Adrenal gland (tissue), 12 donors: ENCODE results near the gene NDUFS4. TPM values are rescaled to one million over a fixed set of nuclear protein-coding genes. Genes with fewer than 3 reads are reported as not detected.
A peak's percentile ranks its signal among the peaks of the same experiment; 100 is the strongest.
"Not testable (repeated sequence)": the region's sequence is repeated elsewhere in the genome, so short reads cannot be mapped to it uniquely, and the experiment has no call there.

Experiments used
- DNase-seq, 7 donors: peaks; one replicate each; pipeline ENCODE4 v3.0.0-alpha.2; 2019 to 2020
- H3K27ac ChIP-seq, 5 donors: fragments of 200-600 bp; sonication (generic) in 4 of 5; 1 replicate in 3 of 5; 2 replicates in 2 of 5; pipeline versions ENCODE4 v1.5.1 to v1.8.0; 2016 to 2020; ENCODE audit warnings: mild to moderate bottlenecking in 1 of 5
- H3K27me3 ChIP-seq: fragments of 200-600 bp; 2 replicates; pipeline ENCODE4 v1.8.0; 2021
- H3K36me3 ChIP-seq, 2 donors: fragments of 200-600 bp; replicated peaks in 1 of 2; 1 replicate in 1 of 2; 2 replicates in 1 of 2; pipeline versions ENCODE4 v1.5.1 to v1.8.0; 2018 to 2022
- H3K4me1 ChIP-seq, 2 donors: fragments of 200-600 bp; replicated peaks in 1 of 2; 1 replicate in 1 of 2; 2 replicates in 1 of 2; pipeline versions ENCODE4 v1.5.1 to v1.8.0; 2018 to 2021
- H3K4me3 ChIP-seq, 4 donors: fragments of 200-600 bp; sonication (generic) in 3 of 4; one replicate each; pipeline ENCODE4 v1.5.1; 2016 to 2018
- H3K9me3 ChIP-seq, 3 donors: fragments of 200-600 bp; sonication (generic) in 1 of 3; replicated peaks in 1 of 3; 1 replicate in 2 of 3; 2 replicates in 1 of 3; pipeline versions ENCODE4 v1.5.1 to v1.8.0; 2016 to 2021
- POLR2A ChIP-seq, 2 donors: fragments of 450-650 bp; IDR thresholded peaks; one replicate each; pipeline ENCODE4 v1.6.1; 2017; ENCODE audit warnings: antibody characterized with exemption in 2 of 2, mild to moderate bottlenecking in 2 of 2, moderate library complexity in 1 of 2
- WGBS, 4 donors: extraction: QIAGEN DNeasy Blood & Tissue Kit in 2 of 4; methylation state at CpG; one replicate each; pipeline versions ENCODE4 v1.1.5 to v1.1.7; 2013 to 2017; 5-methylcytosine and 5-hydroxymethylcytosine counted together
- intact Hi-C, 2 donors: fragments of 100-400 bp; cut with DNase I; formaldehyde crosslinking; loops; one replicate each; pipeline versions ENCODE4 v1.14.1 to v1.15.0; 2022 to 2023
- polyA plus RNA-seq, 3 donors: library from polyadenylated mRNA; stranded (reverse); fragments of 200-250 nt in 2 of 3; fragments of 350-450 nt in 1 of 3; fragmentation: Illumina TruSeq in 1 of 3; extraction: RNeasy Lipid Tissue Mini Kit (QIAGEN cat#74804) in 1 of 3; gene quantifications; one replicate each; pipeline ENCODE4 v1.2.3, GENCODE V29; 2013 to 2014
- total RNA-seq, 9 donors: library from RNA; depleted of rRNA in 4 of 9; stranded (reverse); fragments of >200 nt in 4 of 9; fragments of 120-200 nt in 1 of 9; fragmentation: NEBNext Ultra II Directional in 1 of 9; extraction: Animal tissue kit (Norgen Biotek cat#: 25700) in 1 of 9; gene quantifications; one replicate each; pipeline versions ENCODE4 v1.1.0 to v1.2.4, GENCODE V29; 2013 to 2023
- TF ChIP-seq, protein P1 (sequence below), 6 experiments: fragments of 450-650 bp in 4 of 6; fragments of 200-600 bp in 2 of 6; sonication (generic) in 1 of 6; IDR thresholded peaks; 1 replicate in 5 of 6; 2 replicates in 1 of 6; pipeline versions ENCODE4 v1.5.1 to v1.8.0; 2016 to 2021; ENCODE audit warnings: antibody characterized with exemption in 6 of 6, mild to moderate bottlenecking in 2 of 6, moderate library complexity in 1 of 6
- donor health status: healthy with polysubstance abuse.
- donor health status: Bipolar disorder and iron deficiency.
- donor health status: DM: yes; HTN: yes; CAD: no.
- donor health status: DM: no; HTN: no; CAD: no.
- donor health status: DM: no; HTN: no; CAD: no.
- donor health status: DM: yes; HTN: yes; CAD: no.

The NDUFS4 gene
- total and polyA plus RNA-seq, 12 donors: 39.8 to 222 (median 93.0) TPM

DNA sequence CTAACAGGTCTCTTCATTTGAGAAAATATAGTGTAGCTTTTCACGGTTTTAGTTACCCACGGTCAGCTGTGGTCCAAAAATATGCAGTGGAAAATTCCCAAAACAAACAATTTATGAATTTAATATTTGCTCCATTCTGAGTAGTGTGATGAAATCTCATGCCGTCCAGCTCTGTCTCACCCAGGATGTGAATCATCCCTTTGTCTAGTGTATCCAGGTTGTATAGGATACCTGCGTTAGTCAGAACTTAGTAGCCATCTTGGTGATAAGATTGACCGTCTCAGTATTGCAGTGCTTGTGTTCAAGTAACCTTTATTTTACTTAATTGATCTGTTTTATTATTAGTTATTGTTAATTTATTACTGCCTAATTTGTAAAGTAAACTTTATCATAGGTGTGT lies 41.1 kb downstream of the NDUFS4 start:
- TF ChIP-seq POLR2A (IDR thresholded peaks at IDR 0.05): no peak
- TF ChIP-seq, protein P1, sequence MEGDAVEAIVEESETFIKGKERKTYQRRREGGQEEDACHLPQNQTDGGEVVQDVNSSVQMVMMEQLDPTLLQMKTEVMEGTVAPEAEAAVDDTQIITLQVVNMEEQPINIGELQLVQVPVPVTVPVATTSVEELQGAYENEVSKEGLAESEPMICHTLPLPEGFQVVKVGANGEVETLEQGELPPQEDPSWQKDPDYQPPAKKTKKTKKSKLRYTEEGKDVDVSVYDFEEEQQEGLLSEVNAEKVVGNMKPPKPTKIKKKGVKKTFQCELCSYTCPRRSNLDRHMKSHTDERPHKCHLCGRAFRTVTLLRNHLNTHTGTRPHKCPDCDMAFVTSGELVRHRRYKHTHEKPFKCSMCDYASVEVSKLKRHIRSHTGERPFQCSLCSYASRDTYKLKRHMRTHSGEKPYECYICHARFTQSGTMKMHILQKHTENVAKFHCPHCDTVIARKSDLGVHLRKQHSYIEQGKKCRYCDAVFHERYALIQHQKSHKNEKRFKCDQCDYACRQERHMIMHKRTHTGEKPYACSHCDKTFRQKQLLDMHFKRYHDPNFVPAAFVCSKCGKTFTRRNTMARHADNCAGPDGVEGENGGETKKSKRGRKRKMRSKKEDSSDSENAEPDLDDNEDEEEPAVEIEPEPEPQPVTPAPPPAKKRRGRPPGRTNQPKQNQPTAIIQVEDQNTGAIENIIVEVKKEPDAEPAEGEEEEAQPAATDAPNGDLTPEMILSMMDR (IDR thresholded peaks at IDR 0.05): no peak
- intact Hi-C loops: no loop called here
- Histone ChIP-seq H3K36me3 (peaks cover 0 to 4% of the 10 kb centered on the region in 2 donors), H3K9me3 (no peaks in the 10 kb centered on the region), H3K4me1 (peaks cover 4 to 14% of the 10 kb centered on the region in 2 donors), H3K27me3 (no peaks in the 10 kb centered on the region), H3K4me3 (no peak overlapping the region), H3K27ac (no peak overlapping the region)
- 70 to 76% (median 73%) methylated on average over 5 of the region's 5 CpGs for WGBS, 4 donors
- no peak for DNase-seq

DNA sequence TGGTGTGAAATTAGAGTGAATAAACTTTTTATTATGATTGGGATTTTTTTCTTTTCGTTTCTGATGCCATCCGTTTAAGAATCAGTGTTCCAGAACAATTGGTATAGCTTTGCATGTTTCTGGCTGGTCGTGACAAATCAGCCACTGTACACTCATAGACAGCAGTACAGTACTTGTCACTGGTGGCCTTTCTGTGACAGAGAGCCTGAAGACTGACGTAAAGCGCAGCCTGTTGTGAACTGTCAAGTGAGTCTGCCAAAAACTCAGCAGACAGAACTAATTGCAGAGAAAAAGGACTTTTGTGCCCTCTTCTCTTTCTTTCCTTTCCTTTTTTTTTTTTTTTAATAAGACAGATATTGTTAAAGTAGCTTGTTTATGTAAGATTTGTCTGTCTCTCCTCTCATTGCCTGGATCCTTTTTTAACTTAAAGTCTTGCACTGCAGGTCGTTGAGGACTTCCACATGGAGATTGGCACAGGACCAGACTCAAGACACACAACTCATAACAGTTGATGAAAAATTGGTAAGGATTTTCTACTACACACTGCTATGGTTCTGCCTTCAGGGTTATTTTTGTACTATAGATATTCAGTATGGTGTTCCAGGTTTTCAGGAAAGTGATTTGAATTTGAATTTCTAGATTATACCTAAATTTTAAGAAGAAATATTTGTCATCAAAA lies 42.7 kb downstream of the NDUFS4 start:
- intact Hi-C loops: no loop called here
- TF ChIP-seq, protein P1 (IDR thresholded peaks at IDR 0.05): no peak
- TF ChIP-seq POLR2A (IDR thresholded peaks at IDR 0.05): no peak
- 25 to 33% (median 26%) methylated on average over 6 of the region's 6 CpGs for WGBS, 4 donors

DNA sequence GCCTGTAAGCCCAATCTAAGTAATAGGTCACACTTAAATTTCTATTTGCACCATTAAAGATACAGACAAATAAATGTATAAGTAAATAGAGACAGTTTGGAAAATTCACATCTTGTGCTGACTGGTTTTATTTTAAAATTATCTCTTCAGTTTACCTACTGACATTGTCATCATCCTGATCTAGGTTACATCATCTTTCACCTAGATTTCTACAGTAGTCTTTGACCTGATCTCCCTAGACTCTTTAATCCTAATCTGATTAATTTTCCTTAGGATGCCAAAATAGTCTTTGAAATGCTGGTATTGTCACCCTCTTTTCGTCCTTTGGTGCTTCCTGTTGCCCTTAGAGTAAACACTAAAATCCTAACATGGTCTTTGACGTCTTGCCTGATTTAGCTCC lies 43.9 kb downstream of the NDUFS4 start:
- H3K9me3 ChIP-seq: no peaks in the 10 kb centered on the region
- H3K4me1 ChIP-seq: peaks cover 4 to 14% of the 10 kb centered on the region in 2 donors
- WGBS, 4 donors: 87 to 96% (median 94%) methylated on average over 2 of the region's 2 CpGs
- H3K27me3 ChIP-seq: no peaks in the 10 kb centered on the region
- H3K27ac ChIP-seq: no peak overlapping the region
- no peak overlapping the region for H3K4me3 ChIP-seq
- intact Hi-C loops: no loop called here
- no peak for TF ChIP-seq POLR2A (IDR thresholded peaks at IDR 0.05)
- TF ChIP-seq, protein P1 (IDR thresholded peaks at IDR 0.05): no peak
- no peak for DNase-seq
- H3K36me3 ChIP-seq: peaks cover 0 to 4% of the 10 kb centered on the region in 2 donors

More for the DNA sequence above, 42.7 kb downstream of the NDUFS4 start:
- Histone ChIP-seq H3K4me1 (peaks cover 4 to 14% of the 10 kb centered on the region in 2 donors), H3K27me3 (no peaks in the 10 kb centered on the region), H3K27ac (no peak overlapping the region), H3K36me3 (peaks cover 0 to 4% of the 10 kb centered on the region in 2 donors), H3K9me3 (no peaks in the 10 kb centered on the region), H3K4me3 (no peak overlapping the region)
- DNase-seq: peak; percentile 51 to 85 (median 74)

DNA sequence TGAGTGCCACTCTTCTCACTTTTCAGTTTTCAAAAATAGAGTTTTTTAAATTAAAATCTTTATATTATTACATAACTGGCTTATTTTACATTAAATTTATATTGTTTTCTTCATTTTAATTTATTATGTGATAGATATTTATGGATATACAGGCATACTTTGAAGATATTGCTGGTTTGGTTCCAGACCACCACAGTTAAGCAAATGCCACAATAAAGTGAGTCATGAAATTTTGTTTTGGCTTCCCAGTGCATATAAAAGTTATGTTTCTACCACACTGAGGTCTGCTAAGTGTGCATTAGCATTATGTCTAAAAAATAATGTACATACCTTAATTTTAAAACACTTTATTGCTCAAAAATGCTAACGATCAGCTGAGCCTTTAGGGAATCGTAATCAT lies 47.4 kb downstream of the NDUFS4 start:
- no peak overlapping the region for H3K27ac ChIP-seq
- intact Hi-C loops: no loop called here
- TF ChIP-seq, protein P1 (IDR thresholded peaks at IDR 0.05): no peak
- no peak for TF ChIP-seq POLR2A (IDR thresholded peaks at IDR 0.05)
- H3K27me3 ChIP-seq: no peaks in the 10 kb centered on the region
- no peak overlapping the region for H3K4me3 ChIP-seq
- no peak for DNase-seq
- WGBS, 4 donors: 94 to 98% (median 97%) methylated on average over 2 of the region's 2 CpGs
- peaks cover 4 to 8% of the 10 kb centered on the region in 2 donors for H3K4me1 ChIP-seq
- no peaks in the 10 kb centered on the region for H3K9me3 ChIP-seq
- H3K36me3 ChIP-seq: peaks cover 0 to 4% of the 10 kb centered on the region in 2 donors

DNA sequence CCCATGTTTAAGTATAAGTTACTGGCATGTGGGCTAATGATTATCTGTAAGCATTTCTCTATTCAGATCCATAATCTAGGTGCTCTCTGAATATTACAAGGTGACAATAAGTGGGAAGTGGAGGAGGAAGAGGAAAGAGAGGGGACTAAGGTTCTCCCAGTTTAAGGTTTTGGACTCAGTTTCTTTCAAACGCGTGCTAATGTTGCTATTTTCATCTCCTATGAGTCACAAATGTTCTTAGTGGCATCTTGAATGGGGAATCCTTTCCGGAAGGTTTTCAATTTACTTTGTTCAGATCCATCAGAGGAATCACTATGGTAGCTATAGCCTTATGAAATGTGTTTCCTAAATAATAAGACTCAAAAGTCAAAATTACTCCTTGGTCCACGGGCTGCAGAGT lies 48.5 kb downstream of the NDUFS4 start:
- H3K4me1 ChIP-seq, H3K27ac ChIP-seq, H3K4me3 ChIP-seq, H3K36me3 ChIP-seq, intact Hi-C loops, H3K27me3 ChIP-seq, DNase-seq, H3K9me3 ChIP-seq: not testable (repeated sequence)
- 70 to 96% (median 92%) methylated on average over 4 of the region's 4 CpGs for WGBS, 4 donors
